ENCODE data around the gene FBXW4. TPM values are rescaled to one million over a fixed set of nuclear protein-coding genes. Genes with fewer than 3 reads are reported as not detected.

Gene FBXW4
- polyA plus RNA-seq, 1 of the 3 experiments (the other 2 are of a cell fraction): 27.6 TPM

DNA sequence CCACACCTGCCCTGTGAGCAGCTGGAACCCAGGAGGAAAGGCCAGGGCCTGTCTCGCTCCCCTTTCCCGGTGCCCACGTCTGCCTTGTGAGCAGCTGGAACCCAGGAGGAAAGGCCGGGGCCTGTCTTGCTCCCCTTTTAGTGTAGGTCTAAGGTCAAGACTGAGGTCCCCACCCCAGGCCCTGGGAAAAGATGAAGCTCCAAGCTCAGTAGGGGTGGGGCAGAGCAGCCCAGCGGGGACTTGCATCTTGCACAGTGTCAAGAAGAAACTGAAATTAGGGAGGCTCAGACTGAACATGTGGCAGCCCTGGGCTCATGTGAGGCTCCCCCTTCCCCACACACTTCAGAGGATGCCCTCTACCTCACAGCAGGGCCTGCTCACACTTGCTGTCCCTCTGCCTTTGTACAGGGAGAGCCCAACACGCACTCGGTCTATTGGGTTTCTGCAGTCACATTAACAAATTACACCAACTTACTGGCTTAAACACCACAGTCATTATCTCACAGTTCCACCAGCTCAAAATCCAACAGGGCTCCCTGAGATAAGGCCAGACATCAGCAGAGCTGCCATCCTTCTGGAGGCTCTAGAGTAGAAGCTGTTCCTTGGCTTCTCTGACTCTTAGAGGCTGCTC lies 119.3 kb downstream of the FBXW4 start:
- Histone ChIP-seq H4K20me1 (ENCODE audit: insufficient read depth) (no peaks in the 10 kb centered on the region), H3F3A (replicated peaks; ENCODE audit: insufficient read depth) (no peaks in the 10 kb centered on the region), H3K36me3 (replicated peaks in 1 of 2; ENCODE audit: control insufficient read depth in 1 of 2, insufficient read depth in 2 of 2, low read length in 1 of 2) (peaks cover 0 to 20% of the 10 kb centered on the region in 2 experiments), H3K27me3 (ENCODE audit: insufficient read depth) (no peaks in the 10 kb centered on the region), H3K9ac (no peak overlapping the region), H3K4me1 (ENCODE audit: control insufficient read depth in 1 of 2, insufficient read depth in 2 of 2, low read depth in 1 of 2, low read length in 1 of 2) (peaks cover 0 to 5% of the 10 kb centered on the region in 2 experiments; a peak in 1 of 4 replicates), H2AFZ (ENCODE audit: low read depth) (no peak overlapping the region), H3K9me3 (no peaks in the 10 kb centered on the region), H3K79me2 (ENCODE audit: insufficient read depth) (no peaks in the 10 kb centered on the region), H3K27ac (ENCODE audit: low read depth in 2 of 2, low read length in 1 of 2) (no peak overlapping the region), H3K4me2 (no peak overlapping the region), H3K4me3 (ENCODE audit: low read depth in 2 of 2, low read length in 1 of 2) (no peak overlapping the region), H3K9me2 (no peaks in the 10 kb centered on the region)
- ChIA-PET CTCF (interaction anchor here (0.9 to 4.1 kb wide), 4 partner anchors 11 to 361 kb away, joined by 3 to 26 read pairs (median 4); partner anchors contain the start of genes DPCD and POLL), POLR2A (interaction anchor here (0.6 kb wide), 2 partner anchors 118 to 364 kb away, joined by 3 read pairs; no protein-coding TSS in a partner anchor)
- DNase-seq: peak; percentile 18
- 89% methylated on average over 6 of the region's 7 CpGs for WGBS (ENCODE audit: low lambda C conversion rate)
- no peak for TF ChIP-seq TEAD4 (IDR thresholded peaks at IDR 0.05; ENCODE audit: borderline replicate concordance, insufficient read depth)
- TF ChIP-seq FOXM1 (IDR thresholded peaks at IDR 0.05; ENCODE audit: low read depth): no peak
- no peak for TF ChIP-seq YY1 (IDR thresholded peaks at IDR 0.05; ENCODE audit: low read depth)
- TF ChIP-seq, protein P1, sequence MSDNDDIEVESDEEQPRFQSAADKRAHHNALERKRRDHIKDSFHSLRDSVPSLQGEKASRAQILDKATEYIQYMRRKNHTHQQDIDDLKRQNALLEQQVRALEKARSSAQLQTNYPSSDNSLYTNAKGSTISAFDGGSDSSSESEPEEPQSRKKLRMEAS (IDR thresholded peaks at IDR 0.05; ENCODE audit: low read depth): no peak
- no peak for TF ChIP-seq SMC3 (IDR thresholded peaks at IDR 0.05; ENCODE audit: low read depth, low read length)
- TF ChIP-seq, protein P2, sequence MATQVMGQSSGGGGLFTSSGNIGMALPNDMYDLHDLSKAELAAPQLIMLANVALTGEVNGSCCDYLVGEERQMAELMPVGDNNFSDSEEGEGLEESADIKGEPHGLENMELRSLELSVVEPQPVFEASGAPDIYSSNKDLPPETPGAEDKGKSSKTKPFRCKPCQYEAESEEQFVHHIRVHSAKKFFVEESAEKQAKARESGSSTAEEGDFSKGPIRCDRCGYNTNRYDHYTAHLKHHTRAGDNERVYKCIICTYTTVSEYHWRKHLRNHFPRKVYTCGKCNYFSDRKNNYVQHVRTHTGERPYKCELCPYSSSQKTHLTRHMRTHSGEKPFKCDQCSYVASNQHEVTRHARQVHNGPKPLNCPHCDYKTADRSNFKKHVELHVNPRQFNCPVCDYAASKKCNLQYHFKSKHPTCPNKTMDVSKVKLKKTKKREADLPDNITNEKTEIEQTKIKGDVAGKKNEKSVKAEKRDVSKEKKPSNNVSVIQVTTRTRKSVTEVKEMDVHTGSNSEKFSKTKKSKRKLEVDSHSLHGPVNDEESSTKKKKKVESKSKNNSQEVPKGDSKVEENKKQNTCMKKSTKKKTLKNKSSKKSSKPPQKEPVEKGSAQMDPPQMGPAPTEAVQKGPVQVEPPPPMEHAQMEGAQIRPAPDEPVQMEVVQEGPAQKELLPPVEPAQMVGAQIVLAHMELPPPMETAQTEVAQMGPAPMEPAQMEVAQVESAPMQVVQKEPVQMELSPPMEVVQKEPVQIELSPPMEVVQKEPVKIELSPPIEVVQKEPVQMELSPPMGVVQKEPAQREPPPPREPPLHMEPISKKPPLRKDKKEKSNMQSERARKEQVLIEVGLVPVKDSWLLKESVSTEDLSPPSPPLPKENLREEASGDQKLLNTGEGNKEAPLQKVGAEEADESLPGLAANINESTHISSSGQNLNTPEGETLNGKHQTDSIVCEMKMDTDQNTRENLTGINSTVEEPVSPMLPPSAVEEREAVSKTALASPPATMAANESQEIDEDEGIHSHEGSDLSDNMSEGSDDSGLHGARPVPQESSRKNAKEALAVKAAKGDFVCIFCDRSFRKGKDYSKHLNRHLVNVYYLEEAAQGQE (IDR thresholded peaks at IDR 0.05; ENCODE audit: low read depth, low read length): no peak
- no peak for TF ChIP-seq RFX5 (IDR thresholded peaks at IDR 0.05; ENCODE audit: low read length)
- no peak for TF ChIP-seq JUND (IDR thresholded peaks at IDR 0.05)
- TF ChIP-seq MEF2A (IDR thresholded peaks at IDR 0.05; ENCODE audit: borderline replicate concordance, low read depth): no peak

DNA sequence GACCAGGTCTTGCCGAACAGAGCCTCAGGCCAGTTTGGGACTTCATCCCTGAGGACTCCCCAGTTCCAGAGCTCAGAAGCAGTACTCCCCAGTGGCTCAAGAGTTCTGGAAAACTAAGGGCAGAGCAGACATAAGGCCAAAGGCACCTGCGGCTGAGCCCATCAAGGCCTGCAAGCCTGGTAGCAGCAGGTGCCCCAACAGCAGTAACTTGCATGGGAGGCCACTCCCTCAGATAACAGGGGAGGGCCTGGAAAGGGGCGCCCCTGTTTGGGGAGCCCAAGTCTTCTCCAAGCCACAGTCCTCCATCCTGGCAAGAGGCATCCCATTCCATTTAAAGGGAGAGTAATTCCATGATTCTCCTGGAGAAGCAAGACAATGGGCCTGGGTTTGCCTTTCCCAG lies 119.9 kb downstream of the FBXW4 start:
- CTCF ChIA-PET: interaction anchor here (0.6 to 4.1 kb wide), 4 partner anchors 12 to 361 kb away, joined by 3 to 26 read pairs (median 4); partner anchors contain the start of genes DPCD and POLL
- Histone ChIP-seq H3K79me2 (ENCODE audit: insufficient read depth) (no peaks in the 10 kb centered on the region), H3K9me2 (no peaks in the 10 kb centered on the region), H3K4me3 (ENCODE audit: low read depth in 2 of 2, low read length in 1 of 2) (no peak overlapping the region), H3K27me3 (ENCODE audit: insufficient read depth) (no peaks in the 10 kb centered on the region), H3K4me1 (ENCODE audit: control insufficient read depth in 1 of 2, insufficient read depth in 2 of 2, low read depth in 1 of 2, low read length in 1 of 2) (peaks cover 0 to 9% of the 10 kb centered on the region in 2 experiments; a peak in 1 of 4 replicates), H3K27ac (ENCODE audit: low read depth in 2 of 2, low read length in 1 of 2) (no peak overlapping the region), H3K36me3 (replicated peaks in 1 of 2; ENCODE audit: control insufficient read depth in 1 of 2, insufficient read depth in 2 of 2, low read length in 1 of 2) (peaks cover 0 to 14% of the 10 kb centered on the region in 2 experiments), H3K9ac (no peak overlapping the region), H4K20me1 (ENCODE audit: insufficient read depth) (no peaks in the 10 kb centered on the region), H3K9me3 (no peaks in the 10 kb centered on the region), H2AFZ (ENCODE audit: low read depth) (no peak overlapping the region), H3K4me2 (no peak overlapping the region), H3F3A (replicated peaks; ENCODE audit: insufficient read depth) (no peaks in the 10 kb centered on the region)
- POLR2A ChIA-PET: no interaction called here
- WGBS (ENCODE audit: low lambda C conversion rate): 100% methylated on average over 1 of the region's 3 CpGs
- DNase-seq: peak; percentile 19
- TF ChIP-seq NFIC (IDR thresholded peaks at IDR 0.05; ENCODE audit: borderline replicate concordance) (no peak), JUND (IDR thresholded peaks at IDR 0.05) (no peak), TAF1 (IDR thresholded peaks at IDR 0.05; ENCODE audit: borderline replicate concordance, low read depth, low read length) (no peak), SIN3A (IDR thresholded peaks at IDR 0.05; ENCODE audit: borderline replicate concordance, low read depth, low read length) (no peak), NRF1 (IDR thresholded peaks at IDR 0.05; ENCODE audit: low read depth, low read length) (no peak), CHD2 (IDR thresholded peaks at IDR 0.05; ENCODE audit: low read length, partially characterized antibody) (no peak), TCF12 (IDR thresholded peaks at IDR 0.05) (no peak), EP300 (IDR thresholded peaks at IDR 0.05; ENCODE audit: borderline replicate concordance in 1 of 2, low read depth in 1 of 2, low read length in 1 of 2) (no peak), SMC3 (IDR thresholded peaks at IDR 0.05; ENCODE audit: low read depth, low read length) (no peak), POLR2AphosphoS5 (IDR thresholded peaks at IDR 0.05; ENCODE audit: low read depth, low read length) (no peak), GABPA (IDR thresholded peaks at IDR 0.05; ENCODE audit: low read depth) (no peak), RFX5 (IDR thresholded peaks at IDR 0.05; ENCODE audit: low read length) (no peak)
- TF ChIP-seq, protein P3, sequence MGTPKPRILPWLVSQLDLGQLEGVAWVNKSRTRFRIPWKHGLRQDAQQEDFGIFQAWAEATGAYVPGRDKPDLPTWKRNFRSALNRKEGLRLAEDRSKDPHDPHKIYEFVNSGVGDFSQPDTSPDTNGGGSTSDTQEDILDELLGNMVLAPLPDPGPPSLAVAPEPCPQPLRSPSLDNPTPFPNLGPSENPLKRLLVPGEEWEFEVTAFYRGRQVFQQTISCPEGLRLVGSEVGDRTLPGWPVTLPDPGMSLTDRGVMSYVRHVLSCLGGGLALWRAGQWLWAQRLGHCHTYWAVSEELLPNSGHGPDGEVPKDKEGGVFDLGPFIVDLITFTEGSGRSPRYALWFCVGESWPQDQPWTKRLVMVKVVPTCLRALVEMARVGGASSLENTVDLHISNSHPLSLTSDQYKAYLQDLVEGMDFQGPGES (IDR thresholded peaks at IDR 0.05; ENCODE audit: low read depth, low read length): no peak
- TF ChIP-seq, protein P4, sequence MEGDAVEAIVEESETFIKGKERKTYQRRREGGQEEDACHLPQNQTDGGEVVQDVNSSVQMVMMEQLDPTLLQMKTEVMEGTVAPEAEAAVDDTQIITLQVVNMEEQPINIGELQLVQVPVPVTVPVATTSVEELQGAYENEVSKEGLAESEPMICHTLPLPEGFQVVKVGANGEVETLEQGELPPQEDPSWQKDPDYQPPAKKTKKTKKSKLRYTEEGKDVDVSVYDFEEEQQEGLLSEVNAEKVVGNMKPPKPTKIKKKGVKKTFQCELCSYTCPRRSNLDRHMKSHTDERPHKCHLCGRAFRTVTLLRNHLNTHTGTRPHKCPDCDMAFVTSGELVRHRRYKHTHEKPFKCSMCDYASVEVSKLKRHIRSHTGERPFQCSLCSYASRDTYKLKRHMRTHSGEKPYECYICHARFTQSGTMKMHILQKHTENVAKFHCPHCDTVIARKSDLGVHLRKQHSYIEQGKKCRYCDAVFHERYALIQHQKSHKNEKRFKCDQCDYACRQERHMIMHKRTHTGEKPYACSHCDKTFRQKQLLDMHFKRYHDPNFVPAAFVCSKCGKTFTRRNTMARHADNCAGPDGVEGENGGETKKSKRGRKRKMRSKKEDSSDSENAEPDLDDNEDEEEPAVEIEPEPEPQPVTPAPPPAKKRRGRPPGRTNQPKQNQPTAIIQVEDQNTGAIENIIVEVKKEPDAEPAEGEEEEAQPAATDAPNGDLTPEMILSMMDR (IDR thresholded peaks at IDR 0.05): no peak
